Esophagus mucosa (tissue), 1 donor: ENCODE results near the gene RFX7. TPM values are rescaled to one million over a fixed set of nuclear protein-coding genes. Genes with fewer than 3 reads are reported as not detected.

Experiments
- ATAC-seq: fragments of 200-7000 bp; cut with Tn5 transposase; one replicate; pipeline ENCODE4 v1.9.1; 2020
- total RNA-seq: library from RNA; stranded (reverse); gene quantifications from one replicate; pipeline ENCODE4 v1.2.4, GENCODE V29; 2023
- donor health status: DM: yes; HTN: yes; CAD: no.

RFX7 gene
- total RNA-seq, 1 donor from 2014 or later, result 15.1 TPM

DNA sequence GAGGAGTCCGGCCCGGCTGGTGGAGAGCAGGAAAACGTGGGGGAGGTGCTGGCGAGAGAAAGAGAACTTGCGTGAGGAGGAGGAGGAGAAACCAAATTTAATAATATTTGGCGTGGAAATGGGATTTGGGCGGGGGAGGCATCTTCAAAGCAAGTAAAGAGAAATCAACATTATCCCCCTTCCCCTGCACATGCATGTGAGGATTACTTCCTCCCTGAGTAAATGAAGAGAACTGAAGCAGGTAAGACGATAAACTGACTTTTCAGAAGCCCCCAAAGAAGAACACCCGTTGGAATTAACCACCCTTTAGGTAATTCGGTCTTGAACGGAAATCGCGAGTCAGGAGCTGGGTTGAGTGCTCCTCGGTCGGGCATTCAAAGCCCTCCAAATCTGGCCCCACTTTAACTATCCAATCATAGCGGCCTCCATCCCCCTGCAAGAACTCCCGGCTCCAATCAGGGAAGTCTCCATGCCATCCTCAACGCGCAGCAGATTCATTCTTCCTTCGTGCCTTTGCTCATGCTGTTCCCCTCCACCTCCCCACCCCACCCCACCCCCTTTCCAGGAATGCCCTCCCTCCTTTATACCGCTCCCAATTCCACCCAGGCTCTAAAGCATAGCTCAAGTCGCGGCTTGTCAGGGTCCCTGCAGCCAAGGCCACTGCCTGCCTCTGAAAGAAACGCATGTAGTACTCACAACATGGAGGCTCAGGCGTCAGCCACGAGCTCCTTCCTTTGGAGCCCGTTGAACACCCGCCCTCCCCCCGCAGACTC lies 545 bp upstream of the RFX7 start:
- peak; percentile 72 for ATAC-seq

DNA sequence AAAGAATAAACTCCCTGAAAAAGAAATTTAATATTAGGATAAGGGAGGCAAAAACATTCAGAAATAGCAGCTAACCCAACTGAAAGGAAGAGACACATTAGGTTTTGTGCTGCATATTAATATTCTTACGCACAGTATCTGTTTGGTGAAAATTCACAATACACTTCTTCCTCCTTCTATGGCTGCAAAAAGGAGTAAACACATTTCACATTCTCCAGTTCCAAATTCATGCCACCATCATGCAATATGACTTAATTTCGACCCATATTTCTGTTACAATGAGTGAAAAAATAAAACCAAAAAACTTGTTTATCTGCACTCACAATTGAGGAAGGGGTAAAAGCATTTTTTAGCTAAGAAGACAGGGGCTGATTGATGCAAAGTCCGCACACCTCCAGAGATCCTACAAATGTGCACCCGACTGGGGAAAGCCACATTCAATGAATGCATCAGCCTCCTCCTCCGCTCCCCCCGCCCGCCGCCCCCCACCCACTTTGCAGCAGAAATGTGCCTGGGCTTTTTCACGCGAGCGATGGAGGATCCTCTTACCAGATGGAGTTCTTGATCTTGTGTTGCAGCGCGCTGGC lies 1.0 kb downstream of the RFX7 start:
- ATAC-seq, result no peak

DNA sequence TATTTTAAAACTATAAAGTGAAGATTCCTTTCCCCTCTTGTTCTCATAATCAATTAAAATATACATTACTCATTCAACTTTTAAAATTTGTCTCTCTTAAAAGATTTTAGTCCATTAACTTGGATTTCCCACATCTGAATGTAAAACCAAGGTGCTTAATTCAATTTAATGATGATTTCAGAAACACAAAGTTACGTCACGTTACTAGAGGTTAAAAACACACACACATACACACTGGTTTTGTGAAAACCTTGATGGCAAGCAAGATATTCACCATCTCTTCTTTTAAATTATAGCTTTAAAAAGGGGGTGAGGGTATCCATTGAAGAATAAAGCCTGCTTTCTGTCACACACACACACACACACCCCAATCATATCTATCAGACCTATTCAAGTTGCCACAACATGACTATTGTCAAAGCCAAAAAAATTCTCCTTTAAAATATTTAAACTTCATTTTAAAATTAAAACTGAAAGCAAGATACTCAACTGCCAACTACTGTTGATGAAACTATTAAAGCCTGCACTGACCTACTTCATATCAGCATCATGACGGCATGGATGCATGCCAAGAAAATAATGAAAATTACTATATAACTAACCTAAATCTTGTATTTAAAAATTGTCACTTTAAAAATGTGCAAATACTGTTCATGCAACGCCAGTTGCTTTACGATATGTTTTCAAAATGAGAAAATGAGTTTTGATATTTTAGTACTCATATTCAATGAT lies 2.1 kb downstream of the RFX7 start:
- ATAC-seq, result no peak

DNA sequence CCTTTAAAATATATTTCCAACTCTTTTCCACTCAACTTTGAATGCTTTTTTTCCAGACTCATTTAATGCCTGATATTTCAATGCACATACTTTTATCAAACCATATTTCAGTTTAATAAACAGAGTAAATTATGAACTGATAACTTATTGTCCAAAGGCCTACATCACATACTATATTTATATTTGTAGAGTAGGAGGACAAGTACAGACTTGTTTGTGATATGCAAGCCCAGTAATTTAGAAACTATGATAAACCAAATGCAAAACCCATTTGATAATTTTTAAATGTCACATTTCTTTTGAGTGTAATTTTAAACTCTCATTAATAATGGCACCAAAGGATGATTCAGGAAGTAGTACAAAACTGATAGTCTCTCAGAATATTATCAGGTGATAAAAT lies 3.3 kb downstream of the RFX7 start:
- no peak for ATAC-seq

DNA sequence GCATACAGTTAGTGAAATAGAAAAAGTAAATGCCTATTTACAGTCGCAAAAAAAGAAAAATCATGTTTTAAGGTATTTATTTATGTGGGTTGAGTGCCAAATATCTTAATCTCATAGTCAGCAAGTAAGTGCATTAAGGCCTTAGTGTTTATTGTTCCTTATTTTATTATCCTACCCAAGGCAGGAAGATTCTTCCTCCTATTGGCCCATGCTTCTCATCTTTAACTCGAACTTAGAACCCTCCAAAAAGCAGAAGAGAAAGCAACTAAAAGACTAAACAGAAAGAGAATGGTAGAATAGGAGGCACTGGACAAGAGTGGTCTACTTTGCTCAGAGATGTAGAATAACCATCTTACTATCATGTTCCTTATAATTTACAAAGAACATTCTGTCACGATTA lies 7.5 kb downstream of the RFX7 start:
- ATAC-seq, result no peak

DNA sequence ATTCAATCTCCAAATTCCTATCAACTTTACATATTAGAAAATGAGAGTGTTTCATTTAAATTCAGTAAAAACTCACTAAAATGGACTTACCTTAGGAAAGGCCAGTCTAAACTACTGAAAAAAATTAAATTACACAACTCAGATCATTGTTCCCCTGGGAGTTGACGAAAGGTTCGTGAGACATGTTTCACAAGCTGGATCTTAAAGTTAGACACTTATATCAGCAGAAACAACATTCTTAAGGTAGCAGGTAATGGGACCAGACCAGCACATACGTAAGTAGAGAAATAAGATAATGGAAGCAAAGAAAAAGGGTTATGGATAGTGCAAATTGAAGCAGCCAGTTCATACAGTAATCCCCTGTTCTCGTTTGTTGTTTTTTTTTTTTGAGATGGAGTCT lies 8.9 kb downstream of the RFX7 start:
- ATAC-seq, result no peak

DNA sequence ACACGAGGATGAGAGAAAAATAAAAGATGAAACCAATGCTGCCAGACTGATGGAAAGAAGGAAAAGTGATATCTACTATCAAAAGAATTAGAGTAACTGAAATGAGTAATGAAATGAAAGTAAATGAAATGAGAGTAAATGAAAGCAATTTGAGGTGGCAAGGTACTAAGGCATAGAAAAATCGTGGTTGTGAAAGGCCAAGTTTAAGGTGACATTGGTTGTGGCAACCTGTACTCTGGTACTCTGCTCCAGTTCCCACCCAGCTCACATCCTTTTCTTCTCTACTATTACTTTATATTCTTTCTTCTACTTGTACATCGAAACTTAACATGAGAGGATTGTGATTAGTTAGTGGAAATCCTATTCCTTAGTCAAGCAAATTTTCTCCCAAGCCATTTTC lies 10.1 kb downstream of the RFX7 start:
- no peak for ATAC-seq

DNA sequence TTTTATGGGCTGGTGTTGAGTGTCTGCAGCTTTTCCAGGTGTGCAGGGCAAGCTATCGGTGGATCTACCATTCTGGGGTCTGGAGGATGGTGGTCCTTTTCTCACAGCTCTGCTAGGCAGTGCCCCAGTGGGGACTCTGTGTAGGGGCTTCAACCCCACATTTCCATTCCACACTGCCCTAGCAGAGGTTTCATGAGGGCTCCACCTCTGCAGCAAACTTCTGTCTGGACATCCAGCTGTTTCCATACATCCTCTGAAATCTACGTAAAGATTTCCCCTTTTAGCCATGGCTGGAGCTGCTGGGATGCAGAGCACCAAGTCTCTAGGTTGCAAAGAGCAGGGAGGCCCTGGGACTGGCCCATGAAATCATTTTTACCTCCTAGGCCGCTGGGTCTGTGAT lies 11.6 kb downstream of the RFX7 start:
- no peak for ATAC-seq

DNA sequence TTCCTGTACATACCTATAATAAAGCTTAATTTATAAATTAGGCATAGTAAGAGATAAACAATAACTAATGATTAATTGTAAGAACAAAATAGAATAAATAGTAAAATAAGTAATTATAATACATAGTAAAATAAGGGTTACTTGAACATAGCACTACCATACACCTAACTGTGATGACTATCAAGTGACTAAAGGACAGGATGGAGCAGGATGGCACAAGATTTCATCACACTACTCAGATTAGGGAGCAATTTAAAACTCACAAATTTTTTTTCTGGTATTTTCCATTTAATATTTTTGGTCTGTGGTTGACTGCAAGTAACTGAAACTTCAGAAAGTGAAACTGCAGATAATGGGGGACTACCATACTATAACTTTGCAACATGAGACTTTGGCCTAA lies 14.8 kb downstream of the RFX7 start:
- ATAC-seq, result no peak

DNA sequence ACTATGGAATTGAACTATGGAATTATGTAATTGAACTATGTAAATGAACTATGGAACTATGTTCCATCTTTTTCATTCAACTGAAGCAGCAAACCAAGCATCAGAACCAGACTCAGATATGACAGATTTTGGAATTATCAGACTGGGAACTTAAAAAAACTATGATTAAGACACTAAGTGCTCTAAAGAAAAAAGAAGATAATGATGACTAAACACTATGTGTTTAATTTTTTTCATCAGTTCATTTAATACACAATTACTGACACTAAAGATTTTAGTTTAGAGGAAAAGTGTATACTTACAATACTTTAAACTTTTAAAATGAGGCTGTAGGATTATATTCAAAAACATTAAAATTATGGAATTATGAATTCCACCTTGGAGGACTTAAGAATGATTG lies 15.3 kb downstream of the RFX7 start:
- ATAC-seq, result no peak

DNA sequence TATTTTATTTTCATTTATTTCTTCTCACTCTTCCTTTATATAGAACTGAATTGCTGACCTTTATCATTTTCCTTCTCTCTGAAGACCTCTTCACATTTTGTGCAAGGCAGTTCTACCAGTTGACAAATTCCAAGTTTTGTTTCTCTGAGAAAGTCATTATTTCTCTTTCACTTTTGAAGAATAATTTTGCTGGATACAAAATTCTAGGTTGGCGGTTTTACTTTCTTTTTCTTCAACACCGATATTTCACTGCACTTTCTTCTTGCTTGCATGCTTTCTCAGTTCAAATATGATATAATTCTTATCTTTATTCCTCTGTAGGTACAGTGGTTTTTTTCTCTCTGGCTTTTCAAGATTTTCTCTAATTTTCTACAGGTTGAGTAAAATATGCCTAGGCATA lies 15.9 kb downstream of the RFX7 start:
- no peak for ATAC-seq

DNA sequence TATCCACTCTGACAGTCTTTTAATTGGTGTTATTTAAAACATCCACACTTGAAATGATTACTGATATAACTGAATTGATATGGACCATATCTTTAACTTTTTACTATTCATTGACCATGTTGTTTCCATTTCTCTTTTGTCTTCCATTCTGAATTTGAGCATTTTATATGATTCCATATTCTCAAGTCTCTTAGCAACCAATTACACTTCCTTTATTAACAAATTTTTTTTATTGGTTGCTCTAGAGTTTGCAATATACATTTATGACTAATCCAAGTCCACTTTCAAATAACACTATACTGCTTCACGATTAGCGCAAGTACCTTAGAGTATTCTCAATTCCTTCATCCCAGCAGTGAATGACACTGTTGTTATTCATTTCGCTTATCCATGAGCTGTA lies 16.4 kb downstream of the RFX7 start:
- ATAC-seq, result no peak

DNA sequence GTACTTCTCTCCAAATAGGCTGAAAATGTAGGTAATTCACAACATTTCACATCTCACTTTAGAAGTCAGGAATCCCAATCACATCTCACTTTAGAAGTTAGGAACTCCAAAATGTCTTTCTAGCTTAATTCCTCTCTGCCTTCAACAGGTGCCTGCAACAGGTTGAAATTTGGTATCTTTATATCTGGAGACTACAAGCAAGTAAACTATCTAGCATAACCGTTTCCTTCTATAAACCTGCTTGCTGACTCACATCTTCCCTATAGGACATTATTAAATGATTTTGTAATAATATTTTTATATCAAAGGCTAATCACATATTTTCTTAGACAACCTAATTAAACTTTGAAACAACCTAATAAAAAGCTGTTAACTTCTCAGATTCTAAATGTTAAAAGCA lies 18.2 kb downstream of the RFX7 start:
- ATAC-seq, result no peak

DNA sequence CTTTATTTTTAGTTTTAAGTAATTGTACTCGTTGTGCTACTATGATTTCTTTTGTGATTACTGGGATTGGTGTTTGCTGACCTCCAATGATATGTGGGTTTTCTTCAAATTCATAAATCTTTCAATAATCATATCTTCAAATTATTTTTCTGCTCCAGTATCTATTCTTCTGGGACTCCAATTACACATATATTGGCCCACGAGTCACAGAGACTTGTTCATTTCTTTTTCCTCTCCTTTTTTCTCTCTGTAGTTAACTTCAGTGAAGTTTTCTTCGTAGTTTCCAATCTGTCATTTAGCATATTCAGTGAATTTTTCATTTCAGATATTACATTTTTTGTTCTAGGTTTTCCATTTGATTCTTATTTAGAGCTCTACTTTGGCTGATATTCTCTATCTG lies 21.4 kb downstream of the RFX7 start:
- ATAC-seq, result no peak

DNA sequence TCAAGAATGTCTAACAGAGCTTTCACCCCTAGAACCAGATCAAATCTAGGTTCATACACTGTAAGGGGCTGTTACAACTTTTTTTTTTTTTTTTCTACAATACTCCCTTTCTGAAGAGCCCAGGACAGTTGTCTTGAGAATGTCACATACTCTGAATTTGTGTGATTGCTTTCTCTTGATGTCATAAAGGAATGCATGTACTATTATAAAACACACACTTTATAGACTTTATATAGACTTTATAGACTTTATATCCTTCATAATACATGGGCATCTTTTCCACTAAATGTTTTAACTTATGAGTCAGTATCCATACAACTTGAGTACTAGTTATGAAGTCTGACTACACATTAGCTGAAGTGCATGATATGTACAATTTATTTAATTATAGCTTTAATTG lies 26.3 kb downstream of the RFX7 start:
- ATAC-seq, result no peak

DNA sequence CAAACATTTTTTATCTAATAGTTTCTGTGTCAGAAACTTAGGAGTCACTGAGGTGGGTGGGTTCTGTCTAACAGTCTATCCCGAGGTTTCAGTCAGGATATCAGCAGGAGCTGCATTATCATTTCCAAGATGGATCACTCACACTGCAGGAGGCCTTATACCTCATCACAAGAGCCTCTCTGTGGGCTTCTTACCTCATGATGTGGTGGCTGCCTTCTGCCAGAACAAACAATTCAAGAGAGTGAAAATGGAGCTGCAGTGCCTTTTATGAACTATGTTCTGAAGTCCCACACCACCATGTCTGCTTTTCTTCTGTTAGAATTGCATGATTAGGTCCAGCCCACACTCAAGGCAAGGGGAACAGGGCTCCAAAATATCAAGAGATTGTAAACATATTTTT lies 27.9 kb downstream of the RFX7 start:
- no peak for ATAC-seq

DNA sequence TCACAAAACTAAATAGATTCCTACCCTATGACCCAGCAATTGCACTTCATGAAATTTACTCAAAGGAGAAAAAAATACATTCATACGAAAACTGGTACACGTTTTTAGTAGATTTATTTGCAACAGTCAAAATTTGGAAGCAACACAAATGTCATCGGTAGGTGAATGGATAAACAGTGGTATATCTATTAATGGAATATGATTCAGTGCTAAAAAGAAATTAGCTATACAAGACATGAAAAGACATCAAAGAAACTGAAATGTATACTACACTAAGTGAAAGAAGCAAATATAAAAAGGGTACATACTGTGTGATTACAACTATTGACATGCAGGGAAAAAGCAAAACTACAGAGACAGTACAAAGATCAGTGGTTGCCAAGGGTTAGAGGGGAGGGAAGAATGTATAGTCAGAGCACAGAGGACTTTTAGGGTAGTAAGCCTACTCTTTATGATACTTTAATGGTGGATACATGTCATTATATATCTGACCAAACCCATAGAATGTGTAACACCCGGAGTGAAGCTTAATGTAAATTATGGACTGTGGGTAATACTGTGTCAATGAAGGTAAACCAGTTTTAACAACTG lies 31.6 kb downstream of the RFX7 start:
- no peak for ATAC-seq

DNA sequence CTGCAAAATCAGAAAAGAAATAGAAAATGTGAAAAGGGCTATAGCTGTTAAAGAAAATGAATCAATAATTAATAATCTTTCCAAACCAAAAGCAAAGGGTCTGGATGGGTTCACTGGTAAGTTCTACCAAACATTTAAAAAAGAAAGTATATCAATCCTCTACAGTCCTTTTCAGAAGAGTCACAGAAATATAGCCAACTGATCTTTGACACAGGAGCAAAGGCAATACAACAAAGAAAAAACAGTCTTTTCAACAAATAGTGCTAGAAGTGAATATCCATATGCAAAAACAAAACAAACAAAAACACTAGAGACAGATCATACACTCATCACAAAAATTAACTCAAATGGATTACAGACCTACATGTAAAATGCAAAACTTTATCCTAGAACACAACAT lies 32.6 kb downstream of the RFX7 start:
- no peak for ATAC-seq

DNA sequence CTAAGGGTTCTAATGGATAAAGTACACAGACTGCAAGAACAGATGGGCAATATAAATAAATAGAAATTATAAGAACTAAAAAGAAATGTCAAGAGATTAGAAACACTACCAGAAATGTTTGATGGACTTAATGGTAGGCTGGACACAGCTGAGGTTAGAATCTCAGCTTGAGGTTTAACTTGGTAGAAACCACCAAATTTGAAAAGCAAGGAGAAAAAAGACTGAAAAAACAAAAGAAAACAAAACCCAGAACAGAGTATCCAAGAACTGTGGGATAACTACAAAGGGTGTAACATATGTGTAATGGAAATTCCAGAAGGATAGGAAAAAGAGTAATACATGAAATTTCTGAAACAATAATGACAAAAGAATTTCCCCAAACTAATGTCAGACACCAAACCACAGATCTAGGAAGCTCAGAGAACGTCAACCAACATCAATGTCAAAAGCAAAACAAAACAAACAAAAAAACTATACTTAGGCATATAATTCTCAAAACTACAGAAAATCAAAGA lies 35.0 kb downstream of the RFX7 start:
- ATAC-seq, result no peak

DNA sequence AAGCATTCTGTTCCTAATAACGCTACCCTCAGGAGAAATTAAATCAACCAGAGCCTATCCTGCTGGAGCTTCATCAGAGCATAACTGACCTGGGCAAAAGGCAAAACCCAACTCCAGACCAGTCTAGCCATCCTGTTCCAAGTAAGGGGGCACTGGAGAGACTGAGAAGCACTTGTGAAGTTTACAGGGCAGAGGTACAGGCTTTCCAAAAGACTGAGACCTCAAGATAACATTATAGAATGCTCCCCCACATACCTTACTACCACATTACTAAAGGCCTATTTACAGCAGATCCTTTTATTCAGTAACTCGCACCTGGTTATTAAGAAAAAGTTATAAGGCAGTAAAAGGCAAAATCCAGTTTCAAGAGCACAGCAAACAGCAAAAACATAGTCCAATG lies 35.5 kb downstream of the RFX7 start:
- no peak for ATAC-seq

DNA sequence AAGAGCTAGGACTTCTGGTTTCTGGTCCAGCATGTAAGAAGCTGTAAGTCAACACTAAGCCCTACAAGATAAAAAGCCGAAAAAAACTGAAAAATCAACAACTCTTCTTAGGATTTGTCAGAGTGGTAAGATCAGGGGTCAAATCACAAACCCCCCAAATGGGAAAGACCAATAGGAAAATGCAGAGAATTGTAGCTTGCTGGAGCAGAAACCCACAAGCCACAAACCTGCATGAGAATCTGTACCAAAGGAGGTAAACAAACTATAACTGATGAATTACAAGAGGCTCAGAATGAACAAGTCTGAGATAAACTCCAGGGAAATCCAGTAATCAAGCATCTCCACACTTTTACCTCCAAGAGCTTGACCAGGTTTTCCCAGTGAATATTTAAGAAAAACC lies 36.0 kb downstream of the RFX7 start:
- no peak for ATAC-seq

DNA sequence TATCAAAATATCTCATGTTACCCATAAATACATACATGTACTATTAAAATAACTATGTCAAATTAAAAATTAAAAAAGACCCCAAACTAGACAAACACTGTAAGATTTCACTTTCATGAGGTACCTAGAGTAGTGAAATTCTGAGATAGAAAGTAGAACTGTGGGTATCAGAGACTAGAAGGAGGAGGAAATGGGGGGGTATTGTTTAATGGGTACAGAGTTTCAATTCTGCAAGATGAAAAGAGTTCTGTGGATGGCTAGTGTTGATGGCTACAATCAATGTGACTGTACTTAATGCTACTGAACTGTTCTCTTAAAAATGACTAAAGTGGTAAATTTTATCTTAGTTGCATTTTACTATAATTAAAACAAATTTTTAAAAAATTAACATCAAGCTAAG lies 36.6 kb downstream of the RFX7 start:
- no peak for ATAC-seq

DNA sequence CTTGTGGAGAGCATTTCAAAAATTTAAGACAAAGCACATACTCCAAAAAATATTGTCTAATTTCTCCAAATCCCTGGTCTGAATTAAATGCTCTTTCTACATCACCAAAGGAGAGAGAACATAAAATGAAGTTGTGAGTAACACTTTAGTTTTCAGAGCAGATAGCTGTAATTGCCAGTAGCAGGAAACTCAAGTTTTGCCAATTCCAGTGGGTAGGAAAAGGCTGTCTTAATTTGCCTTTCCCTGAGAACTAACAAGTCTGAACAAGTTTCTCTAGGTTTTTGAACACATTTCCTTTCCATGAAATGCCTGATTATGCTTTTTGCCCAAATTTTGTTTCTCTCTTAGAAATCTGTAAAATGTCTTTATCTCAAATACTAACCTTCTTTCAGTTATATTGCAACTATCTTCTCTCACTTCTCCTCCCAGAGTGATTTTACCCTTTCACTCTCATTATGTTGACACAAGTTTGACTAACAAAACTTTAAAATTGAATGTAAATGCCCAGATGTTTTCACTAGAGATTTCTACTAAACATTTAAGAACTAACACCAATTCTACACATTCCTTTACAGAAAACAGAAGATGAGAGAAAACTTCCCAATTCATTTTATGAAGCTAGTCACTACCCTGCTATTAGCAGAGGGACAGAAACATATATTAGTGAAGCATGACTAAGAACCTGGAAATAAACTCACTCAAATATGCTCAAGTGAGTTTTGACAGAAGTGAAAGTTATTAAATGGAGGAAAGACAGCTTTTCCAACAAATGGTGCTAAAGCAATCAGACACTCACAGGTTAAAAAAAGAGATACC lies 38.4 kb downstream of the RFX7 start:
- no peak for ATAC-seq
